SK-N-SH (cell line): ENCODE data around the gene DACT2.

ENCODE experiments used
- CTCF ChIP-seq: fragments of 200-600 bp; sonication (generic); IDR thresholded peaks from 2 replicates; pipeline ENCODE4 v1.6.1; 2017; ENCODE audit warnings: antibody characterized with exemption, mild to moderate bottlenecking, moderate library complexity
- EP300 ChIP-seq, 2 experiments: IDR thresholded peaks; 2 replicates each; pipeline versions ENCODE4 v1.4.0 to v1.6.1; 2012; ENCODE audit warnings: borderline replicate concordance in 1 of 2, low read depth in 1 of 2, low read length in 1 of 2
- JUND ChIP-seq: IDR thresholded peaks from 2 replicates; pipeline ENCODE4 v1.4.0; 2012
- MAX ChIP-seq: IDR thresholded peaks from 2 replicates; pipeline ENCODE4 v1.4.0; 2012; ENCODE audit warnings: low read depth
- NFIC ChIP-seq: IDR thresholded peaks from 2 replicates; pipeline ENCODE4 v1.4.0; 2012; ENCODE audit warnings: borderline replicate concordance
- TAF1 ChIP-seq: IDR thresholded peaks from 2 replicates; pipeline ENCODE4 v1.6.1; 2012; ENCODE audit warnings: low read depth, mild to moderate bottlenecking, low read length, moderate library complexity, borderline replicate concordance

- TF ChIP-seq CTCF (no peak), JUND (no peak), EP300 (IDR thresholded peaks at IDR 0.05; ENCODE audit: borderline replicate concordance in 1 of 2, low read depth in 1 of 2, low read length in 1 of 2) (no peak), TAF1 (no peak), MAX (no peak), NFIC (no peak)
Measured at GRCh38 chr6:168359794-168360193, 40.2 kb upstream of the DACT2 start.
